ENCODE measurements around the gene AGGF1.
"Not testable (repeated sequence)": the region's sequence is repeated elsewhere in the genome, so short reads cannot be mapped to it uniquely, and the experiment has no call there.

AGGF1 gene

DNA sequence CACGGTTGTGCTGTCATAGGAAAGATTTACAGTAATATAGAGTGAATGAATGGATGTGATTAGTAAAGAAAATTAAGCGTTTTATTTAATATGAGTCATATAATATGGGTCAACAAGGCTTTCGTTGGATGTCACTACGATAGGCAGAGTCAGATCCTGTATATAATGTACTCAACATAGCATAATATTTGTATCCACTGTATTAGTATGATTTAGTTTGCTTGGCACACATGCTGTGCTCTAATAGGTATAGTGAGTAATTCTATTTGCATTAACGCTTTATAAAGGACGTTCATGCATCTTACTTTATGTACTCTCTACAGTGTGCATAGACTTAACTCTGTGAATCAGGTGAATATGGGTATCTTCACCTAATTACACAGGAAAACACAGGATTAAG is 35.9 kb upstream of the AGGF1 start:
- Histone ChIP-seq H3K4me2 (ENCODE audit: low read depth, low read length, poor library complexity, severe bottlenecking) (no peak overlapping the region), H3K4me3 (ENCODE audit: insufficient read depth, low read length, poor library complexity, severe bottlenecking) (no peak overlapping the region), H3K9me2 (replicated peaks; ENCODE audit: insufficient read depth, low read length) (no peaks in the 10 kb centered on the region), H3K27me3 (ENCODE audit: low read length) (no peaks in the 10 kb centered on the region), H2AFZ (ENCODE audit: low read depth, low read length, severe bottlenecking) (no peak overlapping the region), H3K9ac (ENCODE audit: low read length) (no peak overlapping the region), H4K20me1 (ENCODE audit: low read depth, low read length) (no peaks in the 10 kb centered on the region), H3F3A (ENCODE audit: insufficient read depth) (no peaks in the 10 kb centered on the region), H3K27ac (ENCODE audit: low read depth, low read length) (no peak overlapping the region), H3K9me3 (ENCODE audit: insufficient read depth, low read length) (no peaks in the 10 kb centered on the region), H3K79me2 (ENCODE audit: insufficient read depth, low read length) (no peaks in the 10 kb centered on the region), H3K36me3 (ENCODE audit: low read length) (0 out of 2 replicates have a peak, but pooled peaks cover 8% of the 10 kb centered on the region)
- TF ChIP-seq, protein P1, sequence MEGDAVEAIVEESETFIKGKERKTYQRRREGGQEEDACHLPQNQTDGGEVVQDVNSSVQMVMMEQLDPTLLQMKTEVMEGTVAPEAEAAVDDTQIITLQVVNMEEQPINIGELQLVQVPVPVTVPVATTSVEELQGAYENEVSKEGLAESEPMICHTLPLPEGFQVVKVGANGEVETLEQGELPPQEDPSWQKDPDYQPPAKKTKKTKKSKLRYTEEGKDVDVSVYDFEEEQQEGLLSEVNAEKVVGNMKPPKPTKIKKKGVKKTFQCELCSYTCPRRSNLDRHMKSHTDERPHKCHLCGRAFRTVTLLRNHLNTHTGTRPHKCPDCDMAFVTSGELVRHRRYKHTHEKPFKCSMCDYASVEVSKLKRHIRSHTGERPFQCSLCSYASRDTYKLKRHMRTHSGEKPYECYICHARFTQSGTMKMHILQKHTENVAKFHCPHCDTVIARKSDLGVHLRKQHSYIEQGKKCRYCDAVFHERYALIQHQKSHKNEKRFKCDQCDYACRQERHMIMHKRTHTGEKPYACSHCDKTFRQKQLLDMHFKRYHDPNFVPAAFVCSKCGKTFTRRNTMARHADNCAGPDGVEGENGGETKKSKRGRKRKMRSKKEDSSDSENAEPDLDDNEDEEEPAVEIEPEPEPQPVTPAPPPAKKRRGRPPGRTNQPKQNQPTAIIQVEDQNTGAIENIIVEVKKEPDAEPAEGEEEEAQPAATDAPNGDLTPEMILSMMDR (IDR thresholded peaks at IDR 0.05; ENCODE audit: insufficient read depth, low read length, poor library complexity, severe bottlenecking): no peak
- no peak for TF ChIP-seq EZH2phosphoT487 (conservative IDR thresholded peaks at IDR 0.05; ENCODE audit: low read length)

DNA sequence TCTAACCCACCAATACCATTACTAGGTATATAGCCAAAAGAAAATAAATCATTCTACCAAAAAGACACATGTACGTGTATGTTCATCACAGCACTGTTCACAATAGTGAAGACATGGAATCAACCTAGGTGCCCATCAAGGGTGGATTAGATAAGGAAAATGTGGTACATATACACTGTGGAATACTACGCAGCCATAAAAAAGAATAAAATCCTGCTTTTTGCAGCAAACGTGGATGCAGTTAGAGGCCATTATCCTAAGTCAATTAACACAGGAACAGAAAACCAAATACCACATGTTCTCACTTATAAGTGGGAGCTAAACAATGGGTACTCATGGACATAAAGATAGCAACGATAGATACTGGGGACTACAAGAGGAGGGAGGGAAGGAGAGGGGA is 32.0 kb upstream of the AGGF1 start:
- H3K79me2 ChIP-seq (ENCODE audit: insufficient read depth, low read length); H3K9me3 ChIP-seq (ENCODE audit: insufficient read depth, low read length); H3K36me3 ChIP-seq (ENCODE audit: low read length); H3F3A ChIP-seq (ENCODE audit: insufficient read depth); H3K9me2 ChIP-seq (replicated peaks; ENCODE audit: insufficient read depth, low read length); H2AFZ ChIP-seq (ENCODE audit: low read depth, low read length, severe bottlenecking); H4K20me1 ChIP-seq (ENCODE audit: low read depth, low read length); H3K4me3 ChIP-seq (ENCODE audit: insufficient read depth, low read length, poor library complexity, severe bottlenecking); H3K9ac ChIP-seq (ENCODE audit: low read length); H3K27me3 ChIP-seq (ENCODE audit: low read length); H3K27ac ChIP-seq (ENCODE audit: low read depth, low read length); H3K4me2 ChIP-seq (ENCODE audit: low read depth, low read length, poor library complexity, severe bottlenecking): not testable (repeated sequence)

DNA sequence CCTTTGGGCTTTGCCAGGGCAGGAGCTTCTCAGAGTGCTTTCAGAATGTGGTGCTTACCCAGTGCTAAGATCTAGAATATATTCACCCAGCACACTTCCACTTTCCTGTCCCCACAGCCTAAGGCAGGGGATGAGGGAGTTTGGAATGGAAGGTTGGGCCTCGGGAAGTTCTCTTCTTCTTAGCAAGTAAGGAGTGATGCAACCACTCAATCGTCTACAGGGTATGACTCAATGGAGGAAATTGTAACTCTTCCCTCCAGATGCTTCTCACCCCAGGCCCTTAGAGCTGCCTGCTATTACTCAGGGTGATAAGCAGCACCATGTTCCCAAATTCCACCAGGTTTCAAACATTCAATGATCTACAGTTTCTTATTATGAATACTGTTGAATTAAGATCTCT is 30.8 kb upstream of the AGGF1 start:
- Histone ChIP-seq H3K4me3 (ENCODE audit: insufficient read depth, low read length, poor library complexity, severe bottlenecking) (no peak overlapping the region), H3K27me3 (ENCODE audit: low read length) (no peaks in the 10 kb centered on the region), H3K27ac (ENCODE audit: low read depth, low read length) (no peak overlapping the region), H3F3A (ENCODE audit: insufficient read depth) (no peaks in the 10 kb centered on the region), H3K9me3 (ENCODE audit: insufficient read depth, low read length) (no peaks in the 10 kb centered on the region), H3K4me2 (ENCODE audit: low read depth, low read length, poor library complexity, severe bottlenecking) (no peak overlapping the region), H3K79me2 (ENCODE audit: insufficient read depth, low read length) (no peaks in the 10 kb centered on the region), H4K20me1 (ENCODE audit: low read depth, low read length) (no peaks in the 10 kb centered on the region), H3K9ac (ENCODE audit: low read length) (no peak overlapping the region), H3K36me3 (ENCODE audit: low read length) (0 out of 2 replicates have a peak, but pooled peaks cover 8% of the 10 kb centered on the region), H3K9me2 (replicated peaks; ENCODE audit: insufficient read depth, low read length) (no peaks in the 10 kb centered on the region), H2AFZ (ENCODE audit: low read depth, low read length, severe bottlenecking) (no peak overlapping the region)
- TF ChIP-seq EZH2phosphoT487 (conservative IDR thresholded peaks at IDR 0.05; ENCODE audit: low read length): no peak
- TF ChIP-seq, protein P1 (IDR thresholded peaks at IDR 0.05; ENCODE audit: insufficient read depth, low read length, poor library complexity, severe bottlenecking): no peak

DNA sequence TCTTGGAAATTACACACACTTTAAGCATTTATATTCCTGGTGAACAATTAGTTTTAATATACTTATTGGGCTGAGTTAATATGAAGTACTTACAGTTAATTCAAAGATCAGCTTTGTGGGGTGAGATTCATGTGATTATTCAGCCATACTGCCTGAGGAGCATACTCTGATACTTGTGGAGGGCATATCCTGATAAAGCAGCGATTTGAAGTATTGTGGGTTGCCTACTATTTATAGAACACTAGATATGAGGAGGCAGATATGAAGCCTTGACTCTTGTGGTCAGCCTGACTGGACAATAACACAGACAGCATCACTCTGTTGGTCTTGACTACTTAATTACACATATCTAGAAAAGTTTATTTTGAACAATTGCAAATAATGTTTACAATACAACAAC is 27.0 kb upstream of the AGGF1 start:
- TF ChIP-seq, protein P1 (IDR thresholded peaks at IDR 0.05; ENCODE audit: insufficient read depth, low read length, poor library complexity, severe bottlenecking): no peak
- no peak for TF ChIP-seq EZH2phosphoT487 (conservative IDR thresholded peaks at IDR 0.05; ENCODE audit: low read length)
- Histone ChIP-seq H3F3A (ENCODE audit: insufficient read depth) (no peaks in the 10 kb centered on the region), H3K9ac (ENCODE audit: low read length) (no peak overlapping the region), H3K27ac (ENCODE audit: low read depth, low read length) (no peak overlapping the region), H4K20me1 (ENCODE audit: low read depth, low read length) (no peaks in the 10 kb centered on the region), H3K4me2 (ENCODE audit: low read depth, low read length, poor library complexity, severe bottlenecking) (no peak overlapping the region), H3K79me2 (ENCODE audit: insufficient read depth, low read length) (no peaks in the 10 kb centered on the region), H3K36me3 (ENCODE audit: low read length) (no peaks in the 10 kb centered on the region; the same call in 1 of the 2 replicates), H3K27me3 (ENCODE audit: low read length) (no peaks in the 10 kb centered on the region), H3K4me3 (ENCODE audit: insufficient read depth, low read length, poor library complexity, severe bottlenecking) (no peak overlapping the region), H2AFZ (ENCODE audit: low read depth, low read length, severe bottlenecking) (no peak overlapping the region), H3K9me2 (replicated peaks; ENCODE audit: insufficient read depth, low read length) (no peaks in the 10 kb centered on the region), H3K9me3 (ENCODE audit: insufficient read depth, low read length) (no peaks in the 10 kb centered on the region)
